K562 (cell line): Measurements from ENCODE around the gene TMEM50B. TPM values are rescaled to one million over a fixed set of nuclear protein-coding genes. Genes with fewer than 3 reads are reported as not detected.

Source experiments
- ARID2 ChIP-seq: fragments of 450-650 bp; IDR thresholded peaks from 2 replicates; pipeline ENCODE4 v1.6.1; 2017; ENCODE audit warnings: antibody characterized with exemption, mild to moderate bottlenecking
- CEBPB ChIP-seq: fragments of 450-650 bp; IDR thresholded peaks from 2 replicates; pipeline ENCODE4 v1.6.1; 2016; ENCODE audit warnings: missing genetic modification characterization, missing compliant biosample characterization
- CREM ChIP-seq: IDR thresholded peaks from 2 replicates; pipeline ENCODE4 v1.6.1; 2014; ENCODE audit warnings: antibody characterized with exemption, low read depth
- E2F3 ChIP-seq: fragments of 250-450 bp; sonication (Bioruptor Pico); IDR thresholded peaks from 2 replicates; pipeline ENCODE4 v1.4.0; 2020; ENCODE audit warnings: mild to moderate bottlenecking
- ELF1 ChIP-seq: fragments of 200-800 bp; sonication (Bioruptor generic); IDR thresholded peaks from 2 replicates; pipeline ENCODE4 v1.6.1; 2016; ENCODE audit warnings: missing genetic modification characterization, missing compliant biosample characterization
- ETS2 ChIP-seq: IDR thresholded peaks from 2 replicates; pipeline ENCODE4 v1.6.1; 2016; ENCODE audit warnings: borderline replicate concordance, missing genetic modification characterization, mild to moderate bottlenecking, moderate library complexity, missing compliant biosample characterization; ENCODE audit not compliant: poor library complexity, severe bottlenecking
- ETV6 ChIP-seq, 3 experiments: fragments of 150-350 bp in 1 of 3; sonication (generic) in 1 of 3; formaldehyde crosslinking in 1 of 3; IDR thresholded peaks; 2 replicates each; pipeline versions ENCODE4 v1.6.1 to v1.8.0; 2014 to 2022; ENCODE audit warnings: borderline replicate concordance in 2 of 3, low read depth in 2 of 3, antibody characterized with exemption in 1 of 3, low read length in 1 of 3, mild to moderate bottlenecking in 1 of 3, missing genetic modification reagents in 1 of 3
- NFE2L1 ChIP-seq: fragments of 450-650 bp; IDR thresholded peaks from 2 replicates; pipeline ENCODE4 v1.6.1; 2016; ENCODE audit warnings: missing genetic modification characterization, low read depth, mild to moderate bottlenecking, missing compliant biosample characterization, moderate library complexity, borderline replicate concordance
- NKRF ChIP-seq: fragments of 450-650 bp; IDR thresholded peaks from 2 replicates; pipeline ENCODE4 v1.6.1; 2016; ENCODE audit warnings: borderline replicate concordance
- RBM22 ChIP-seq: fragments of 200-400 bp; formaldehyde crosslinking; IDR thresholded peaks from 2 replicates; pipeline ENCODE4 v1.6.1; 2018; ENCODE audit warnings: low read length, low read depth; ENCODE audit not compliant: poor library complexity, severe bottlenecking
- SRF ChIP-seq, 2 experiments: fragments of 250-450, 450-650 bp in 1 of 2; sonication (Bioruptor Pico) in 1 of 2; sonication (generic) in 1 of 2; formaldehyde crosslinking; IDR thresholded peaks; 2 replicates each; pipeline versions ENCODE4 v1.5.0 to v1.5.1; 2020 to 2022; ENCODE audit warnings: mild to moderate bottlenecking in 1 of 2, missing genetic modification reagents in 1 of 2
- TRIM28 ChIP-seq: fragments of 450-650 bp; IDR thresholded peaks from 2 replicates; pipeline ENCODE4 v1.6.1; 2017
- ZNF318 ChIP-seq, 2 experiments: fragments of 450-650 bp; IDR thresholded peaks; 2 replicates each; pipeline ENCODE4 v1.6.1; 2016; ENCODE audit warnings: mild to moderate bottlenecking in 2 of 2, borderline replicate concordance in 1 of 2, low read depth in 1 of 2, moderate library complexity in 1 of 2
- ZNF511 ChIP-seq: sonication (generic); formaldehyde crosslinking; IDR thresholded peaks from 2 replicates; pipeline ENCODE4 v1.8.0; 2022; ENCODE audit warnings: mild to moderate bottlenecking, missing genetic modification reagents
- polyA plus RNA-seq, 8 experiments: library from polyadenylated mRNA; depleted of rRNA in 4 of 8; stranded (reverse) in 5 of 8; unstranded in 3 of 8; fragments of >200 nt; fragmentation: Nextera tagmentation in 2 of 8; fragmentation: Illumina TruSeq in 1 of 8; extraction: Ambion mirVana in 2 of 8; extraction: Trizol in 1 of 8; gene quantifications; 2 replicates each; pipeline versions ENCODE4 v1.2.1 to v1.2.3, GENCODE V29; 2011 to 2014; ENCODE audit warnings: inconsistent platforms in 1 of 8, missing spikeins in 1 of 8
- total RNA-seq, 7 experiments: library from RNA; depleted of rRNA in 6 of 7; stranded (reverse); fragments of >200 nt in 6 of 7; fragmentation: Illumina TruSeq in 2 of 7; extraction: Trizol in 2 of 7; gene quantifications; 2 replicates each; pipeline versions ENCODE4 v1.2.1 to v1.2.3, GENCODE V29; 2011 to 2021; ENCODE audit warnings: low replicate concordance in 1 of 7

Gene TMEM50B
- total and polyA plus RNA-seq, 9 of the 15 experiments (the other 6 are each of a cell fraction or from before 2014, with no cell fraction given) = 20.5 to 64.6 (median 28.9) TPM

GRCh38 chr21:33480481-33481103 lies 818 bp upstream of the TMEM50B start (continued):
- TF ChIP-seq RBM22 = no peak
- TF ChIP-seq NFE2L1 (tag) = no peak
- TF ChIP-seq ARID2 = no peak
- TF ChIP-seq ETV6 (IDR thresholded peaks at IDR 0.05; ENCODE audit: borderline replicate concordance in 1 of 2, low read depth in 2 of 2, low read length in 1 of 2) = no peak
- TF ChIP-seq ETV6 (CRISPR knock-in tag; IDR thresholded peaks at IDR 0.05; ENCODE audit: borderline replicate concordance) = no peak
- TF ChIP-seq NKRF = no peak
- TF ChIP-seq ETS2 (tag) = no peak
- TF ChIP-seq E2F3 = no peak
- no peak for TF ChIP-seq CREM
- 0 out of 2 replicates have a peak, but pooled peaks have one; percentile 3 for TF ChIP-seq ELF1 (tag)
- TF ChIP-seq CEBPB (tag) = no peak
- TF ChIP-seq ZNF511 = 0 out of 2 replicates have a peak, but pooled peaks have one; percentile 2
- 0 out of 2 replicates have a peak, but pooled peaks have one; percentile 8 for TF ChIP-seq TRIM28
- 0 out of 4 replicates have a peak, but pooled peaks of 1 of the 2 experiments have one; percentile 31 for TF ChIP-seq ZNF318 (IDR thresholded peaks at IDR 0.05; ENCODE audit: borderline replicate concordance in 1 of 2, low read depth in 1 of 2)
- TF ChIP-seq SRF (CRISPR knock-in tag; IDR thresholded peaks at IDR 0.05) = no peak
